Stimulated activated CD8-positive, alpha-beta memory T cell treated with anti-CD3 and anti-CD28 coated beads, Interleukin-4, amount 100 ng/mL, for 24 hours (primary cell): ENCODE measurements around the gene PHC2.
"Not testable (repeated sequence)": the region's sequence is repeated elsewhere in the genome, so short reads cannot be mapped to it uniquely, and the experiment has no call there.

Experiments
- DNase-seq: peaks from one replicate; pipeline ENCODE4 v3.0.0-alpha.2; 2020; ENCODE audit warnings: low read depth

Gene PHC2

GRCh38 chr1:33310702-33311101, 120.2 kb downstream of the PHC2 start:
- DNase-seq = no peak

- DNase-seq = not testable (repeated sequence)
These were observed 121.5 kb downstream of the PHC2 start for GRCh38 chr1:33309351-33309750.

- DNase-seq = no peak
These were observed 123.4 kb downstream of the PHC2 start for GRCh38 chr1:33307494-33307864.

- DNase-seq = no peak
These were observed 124.0 kb downstream of the PHC2 start for GRCh38 chr1:33306653-33307493.

- no peak for DNase-seq
These were observed 124.9 kb downstream of the PHC2 start for GRCh38 chr1:33305816-33306652.

GRCh38 chr1:33305016-33305415, 125.9 kb downstream of the PHC2 start:
- DNase-seq = no peak

GRCh38 chr1:33302325-33302724, 128.6 kb downstream of the PHC2 start:
- no peak for DNase-seq

GRCh38 chr1:33301273-33301984, 129.5 kb downstream of the PHC2 start:
- no peak for DNase-seq

GRCh38 chr1:33300673-33301072, 130.2 kb downstream of the PHC2 start:
- no peak for DNase-seq

- no peak for DNase-seq
These were observed 131.3 kb downstream of the PHC2 start for GRCh38 chr1:33299461-33300155.

- DNase-seq = peak; percentile 46
These were observed 132.1 kb downstream of the PHC2 start for GRCh38 chr1:33298623-33299277.

- DNase-seq = no peak
These were observed 132.8 kb downstream of the PHC2 start for GRCh38 chr1:33297911-33298622.

GRCh38 chr1:33296824-33297223, 134.1 kb downstream of the PHC2 start:
- no peak for DNase-seq

GRCh38 chr1:33296082-33296458, 134.8 kb downstream of the PHC2 start:
- no peak for DNase-seq

GRCh38 chr1:33295450-33296081, 135.3 kb downstream of the PHC2 start:
- DNase-seq = peak; percentile 83

- DNase-seq = no peak
These were observed 135.9 kb downstream of the PHC2 start for GRCh38 chr1:33295023-33295422.

GRCh38 chr1:33294071-33295010, 136.6 kb downstream of the PHC2 start:
- DNase-seq = no peak

- no peak for DNase-seq
These were observed 138.1 kb downstream of the PHC2 start for GRCh38 chr1:33292726-33293340.

- not testable (repeated sequence) for DNase-seq
These were observed 140.3 kb downstream of the PHC2 start for GRCh38 chr1:33290615-33291014.
